Lung (tissue), 12 donors: ENCODE data around the gene HMCN2. TPM values are rescaled to one million over a fixed set of nuclear protein-coding genes. Genes with fewer than 3 reads are reported as not detected.
A peak's percentile ranks its signal among the peaks of the same experiment; 100 is the strongest.

ENCODE experiments used
- ATAC-seq: fragments of 200-7000 bp; cut with Tn5 transposase; one replicate; pipeline ENCODE4 v1.9.1; 2020; ENCODE audit warnings: moderate number of reproducible peaks; ENCODE audit not compliant: insufficient read depth, low FRiP score
- DNase-seq, 3 donors: peaks; one replicate each; pipeline ENCODE4 v3.0.0-alpha.2; 2013 to 2017
- H3K27ac ChIP-seq, 2 donors: one replicate each; pipeline ENCODE4 v1.5.1; 2013; ENCODE audit warnings: mild to moderate bottlenecking in 2 of 2, moderate library complexity in 2 of 2, control low read depth in 1 of 2, inconsistent platforms in 1 of 2, low read depth in 1 of 2, low read length in 1 of 2
- H3K27me3 ChIP-seq, 3 donors: one replicate each; pipeline ENCODE4 v1.5.1; 2013; ENCODE audit warnings: low read length in 2 of 3; ENCODE audit not compliant: control insufficient read depth in 3 of 3, insufficient read depth in 3 of 3
- H3K36me3 ChIP-seq, 4 donors: one replicate each; pipeline ENCODE4 v1.5.1; 2013; ENCODE audit warnings: low read length in 4 of 4, mild to moderate bottlenecking in 1 of 4, moderate library complexity in 1 of 4; ENCODE audit not compliant: control insufficient read depth in 4 of 4, insufficient read depth in 4 of 4
- H3K4me1 ChIP-seq, 5 donors: one replicate each; pipeline ENCODE4 v1.5.1; 2013; ENCODE audit warnings: low read length in 5 of 5, mild to moderate bottlenecking in 2 of 5, moderate library complexity in 1 of 5; ENCODE audit not compliant: control insufficient read depth in 5 of 5, insufficient read depth in 5 of 5
- H3K4me3 ChIP-seq: one replicate; pipeline ENCODE4 v1.5.1; 2013; ENCODE audit warnings: mild to moderate bottlenecking, control low read depth, moderate library complexity
- H3K9ac ChIP-seq, 2 donors: one replicate each; pipeline ENCODE4 v1.5.1; 2013; ENCODE audit warnings: low read length in 2 of 2, control low read depth in 1 of 2; ENCODE audit not compliant: insufficient read depth in 1 of 2
- H3K9me3 ChIP-seq, 4 donors: one replicate each; pipeline ENCODE4 v1.5.1; 2013; ENCODE audit warnings: low read length in 3 of 4, mild to moderate bottlenecking in 1 of 4, moderate library complexity in 1 of 4; ENCODE audit not compliant: control insufficient read depth in 4 of 4, insufficient read depth in 3 of 4
- CTCF ChIP-seq: IDR thresholded peaks from 2 replicates; pipeline ENCODE4 v1.5.1; 2012; ENCODE audit warnings: mild to moderate bottlenecking; ENCODE audit errors: control extremely low read depth, extremely low read depth
- WGBS, 2 donors: extraction: QIAGEN DNeasy Blood & Tissue Kit; methylation state at CpG; one replicate each; pipeline ENCODE4 v1.1.7; 2013; 5-methylcytosine and 5-hydroxymethylcytosine counted together
- polyA plus RNA-seq, 2 donors: library from polyadenylated mRNA; stranded (reverse); fragments of 200-250 nt; gene quantifications; one replicate each; pipeline ENCODE4 v1.2.1, GENCODE V29; 2013
- total RNA-seq, 2 donors: library from RNA; depleted of rRNA in 1 of 2; stranded (reverse); fragments of >200 nt in 1 of 2; gene quantifications; one replicate each; pipeline ENCODE4 v1.2.1, GENCODE V29; 2014 to 2021
- donor health status: control.
- donor health status: control.
- donor health status: Bipolar disorder and iron deficiency.
- donor health status: healthy.
- donor health status: DM: yes; HTN: yes; CAD: no.

Gene HMCN2
- total and polyA plus RNA-seq, 4 donors, result 2.1 to 5.2 (median 3.7) TPM

- no peak overlapping the region for H3K9ac ChIP-seq
- ATAC-seq (no peak), DNase-seq (no peak)
- no peak overlapping the region for H3K27ac ChIP-seq
- no peak for TF ChIP-seq CTCF
- peaks cover 0 to 5% (median 0%) of the 10 kb centered on the region in 5 donors for H3K4me1 ChIP-seq
- H3K9me3 ChIP-seq, result no peaks in the 10 kb centered on the region
- H3K27me3 ChIP-seq, result no peaks in the 10 kb centered on the region
- no peak overlapping the region for H3K4me3 ChIP-seq
- WGBS, 2 donors, result 78 to 89% methylated on average over 18 of the region's 18 CpGs
- no peaks in the 10 kb centered on the region for H3K36me3 ChIP-seq
Measured at GRCh38 chr9:130354806-130355205, 89.2 kb downstream of the HMCN2 start.

GRCh38 chr9:130356033-130356432 lies 90.5 kb downstream of the HMCN2 start:
- ATAC-seq (no peak), DNase-seq (no peak)
- no peaks in the 10 kb centered on the region for H3K36me3 ChIP-seq
- no peak overlapping the region for H3K4me3 ChIP-seq
- H3K27me3 ChIP-seq, result no peaks in the 10 kb centered on the region
- peaks cover 0 to 5% (median 0%) of the 10 kb centered on the region in 5 donors for H3K4me1 ChIP-seq
- TF ChIP-seq CTCF, result no peak
- no peak overlapping the region for H3K27ac ChIP-seq
- WGBS, 2 donors, result 84 to 89% methylated on average over 13 of the region's 13 CpGs
- H3K9me3 ChIP-seq, result no peaks in the 10 kb centered on the region
- H3K9ac ChIP-seq, result no peak overlapping the region

GRCh38 chr9:130356877-130357584 lies 91.5 kb downstream of the HMCN2 start:
- DNase-seq (no peak), ATAC-seq (no peak)
- WGBS, 2 donors, result 88 to 95% methylated on average over 1 of the region's 1 CpG
- H3K27ac ChIP-seq, result no peak overlapping the region
- H3K9me3 ChIP-seq, result no peaks in the 10 kb centered on the region
- H3K4me3 ChIP-seq, result no peak overlapping the region
- peaks cover 0 to 5% (median 0%) of the 10 kb centered on the region in 5 donors for H3K4me1 ChIP-seq
- H3K36me3 ChIP-seq, result no peaks in the 10 kb centered on the region
- H3K27me3 ChIP-seq, result no peaks in the 10 kb centered on the region
- TF ChIP-seq CTCF, result no peak
- no peak overlapping the region for H3K9ac ChIP-seq

- H3K27me3 ChIP-seq, result no peaks in the 10 kb centered on the region
- ATAC-seq (no peak), DNase-seq (peak; percentile 36 to 51 (median 41))
- H3K9ac ChIP-seq, result no peak overlapping the region
- WGBS, 2 donors, result 76 to 81% methylated on average over 7 of the region's 7 CpGs
- H3K9me3 ChIP-seq, result no peaks in the 10 kb centered on the region
- no peak for TF ChIP-seq CTCF
- peaks cover 0 to 5% (median 0%) of the 10 kb centered on the region in 5 donors for H3K4me1 ChIP-seq
- H3K4me3 ChIP-seq, result no peak overlapping the region
- no peak overlapping the region for H3K27ac ChIP-seq
- no peaks in the 10 kb centered on the region for H3K36me3 ChIP-seq
Measured at GRCh38 chr9:130358928-130359327, 93.4 kb downstream of the HMCN2 start.
